Astrocyte (in vitro differentiated cells and primary cell): ENCODE data around the gene MRAP. TPM values are rescaled to one million over a fixed set of nuclear protein-coding genes. Genes with fewer than 3 reads are reported as not detected.

Source experiments
- DNase-seq: peaks from one replicate; pipeline ENCODE4 v3.0.0-alpha.2; 2010; ENCODE audit warnings: low read depth
- FAIRE-seq: peaks from 2 replicates; lab custom pipeline; 2011; peaks lifted over from hg19 to GRCh38; lab: Jason Lieb, UNC
- H2AFZ ChIP-seq: 2 replicates; pipeline ENCODE4 v1.6.0; 2012; ENCODE audit warnings: low read depth, low read length, inconsistent platforms
- H3K27ac ChIP-seq: 2 replicates; pipeline ENCODE4 v1.5.1; 2011; ENCODE audit warnings: low read depth, low read length, inconsistent platforms
- H3K27me3 ChIP-seq: 2 replicates; pipeline ENCODE4 v1.6.0; 2011; ENCODE audit warnings: low read length, inconsistent platforms; ENCODE audit not compliant: insufficient read depth
- H3K36me3 ChIP-seq: 2 replicates; pipeline ENCODE4 v1.5.1; 2011; ENCODE audit warnings: low read length, inconsistent platforms; ENCODE audit not compliant: insufficient read depth
- H3K4me1 ChIP-seq: 2 replicates; pipeline ENCODE4 v1.5.1; 2011; ENCODE audit warnings: low read length, inconsistent platforms; ENCODE audit not compliant: insufficient read depth
- H3K4me2 ChIP-seq: 2 replicates; pipeline ENCODE4 v1.6.0; 2012; ENCODE audit warnings: low read length, inconsistent platforms
- H3K4me3 ChIP-seq: 2 replicates; pipeline ENCODE4 v1.5.1; 2011; ENCODE audit warnings: low read depth, mild to moderate bottlenecking, low read length, inconsistent platforms; ENCODE audit not compliant: insufficient read depth
- H3K79me2 ChIP-seq: 2 replicates; pipeline ENCODE4 v1.6.0; 2012; ENCODE audit warnings: mild to moderate bottlenecking, low read length, inconsistent platforms; ENCODE audit not compliant: insufficient read depth
- H3K9ac ChIP-seq: 2 replicates; pipeline ENCODE4 v1.6.0; 2012; ENCODE audit warnings: mild to moderate bottlenecking, low read length, inconsistent platforms
- H3K9me3 ChIP-seq: 2 replicates; pipeline ENCODE4 v1.5.1; 2012; ENCODE audit warnings: low read depth, mild to moderate bottlenecking, low read length, inconsistent platforms; ENCODE audit not compliant: insufficient read depth
- H4K20me1 ChIP-seq: 2 replicates; pipeline ENCODE4 v1.6.0; 2012; ENCODE audit warnings: low read length, inconsistent platforms; ENCODE audit not compliant: insufficient read depth
- H3K27ac Mint-ChIP-seq: one replicate; pipeline ENCODE4 v1.8.0; 2021; ENCODE audit warnings: mild to moderate bottlenecking, mixed read lengths; ENCODE audit not compliant: unreplicated experiment
- H3K27me3 Mint-ChIP-seq: one replicate; pipeline ENCODE4 v1.8.0; 2021; ENCODE audit warnings: low read depth, mixed read lengths; ENCODE audit not compliant: unreplicated experiment
- H3K36me3 Mint-ChIP-seq: one replicate; pipeline ENCODE4 v1.8.0; 2021; ENCODE audit warnings: low read depth, mixed read lengths; ENCODE audit not compliant: unreplicated experiment
- H3K4me1 Mint-ChIP-seq: one replicate; pipeline ENCODE4 v1.8.0; 2021; ENCODE audit warnings: low read depth, mixed read lengths; ENCODE audit not compliant: unreplicated experiment
- H3K4me3 Mint-ChIP-seq: one replicate; pipeline ENCODE4 v1.8.0; 2021; ENCODE audit warnings: mild to moderate bottlenecking, moderate library complexity, mixed read lengths; ENCODE audit not compliant: unreplicated experiment
- H3K9me3 Mint-ChIP-seq: one replicate; pipeline ENCODE4 v1.8.0; 2021; ENCODE audit warnings: mild to moderate bottlenecking, mixed read lengths; ENCODE audit not compliant: unreplicated experiment
- CTCF ChIP-seq: IDR thresholded peaks from 2 replicates; pipeline ENCODE4 v1.5.1; 2011; ENCODE audit warnings: low read depth, mild to moderate bottlenecking, inconsistent platforms, low read length, moderate library complexity; ENCODE audit not compliant: insufficient read depth
- EZH2 ChIP-seq: IDR thresholded peaks from 2 replicates; pipeline ENCODE4 v1.6.1; 2012; ENCODE audit warnings: mild to moderate bottlenecking, low read length, inconsistent platforms; ENCODE audit not compliant: insufficient read depth
- total RNA-seq: library from RNA; stranded (reverse); gene quantifications from 2 replicates; pipeline ENCODE4 v1.2.1, GENCODE V29; 2021

MRAP gene
- total RNA-seq, 1 donor from 2014 or later: not detected

- H3K4me2 ChIP-seq: peak overlapping the region; percentile 53
- no peaks in the 10 kb centered on the region for H3K27me3 ChIP-seq
- H3K9me3 ChIP-seq: no peaks in the 10 kb centered on the region
- peaks cover 25% of the 10 kb centered on the region for H3K4me1 ChIP-seq
- no peaks in the 10 kb centered on the region for H3K9me3 Mint-ChIP-seq
- FAIRE-seq (no peak), DNase-seq (peak; percentile 57)
- H3K4me1 Mint-ChIP-seq: peaks cover 35% of the 10 kb centered on the region
- peak overlapping the region; percentile 22 for H3K9ac ChIP-seq
- H3K4me3 ChIP-seq: no peak overlapping the region
- peaks cover 28% of the 10 kb centered on the region for H3K36me3 Mint-ChIP-seq
- H3K79me2 ChIP-seq: no peaks in the 10 kb centered on the region
- no peak overlapping the region for H2AFZ ChIP-seq
- peak overlapping the region; percentile 37 for H3K4me3 Mint-ChIP-seq
- peaks cover 28% of the 10 kb centered on the region for H4K20me1 ChIP-seq
- TF ChIP-seq CTCF: no peak
- TF ChIP-seq EZH2: no peak
- no peaks in the 10 kb centered on the region for H3K27me3 Mint-ChIP-seq
- H3K27ac ChIP-seq: peak overlapping the region; percentile 40
- H3K36me3 ChIP-seq: peaks cover 42% of the 10 kb centered on the region
- peak overlapping the region; percentile 6 for H3K27ac Mint-ChIP-seq
Observed at GRCh38 chr21:32335601-32336575, 37.2 kb downstream of the MRAP start.

GRCh38 chr21:32336711-32337110 lies 38.1 kb downstream of the MRAP start:
- no peaks in the 10 kb centered on the region for H3K9me3 ChIP-seq
- no peak overlapping the region for H3K4me3 ChIP-seq
- no peaks in the 10 kb centered on the region for H3K9me3 Mint-ChIP-seq
- peaks cover 24% of the 10 kb centered on the region for H3K36me3 Mint-ChIP-seq
- no peak overlapping the region for H3K4me3 Mint-ChIP-seq
- H3K4me1 Mint-ChIP-seq: peaks cover 35% of the 10 kb centered on the region
- H3K27ac Mint-ChIP-seq: peak overlapping the region; percentile 16
- peak; percentile 26 for FAIRE-seq
- no peaks in the 10 kb centered on the region for H3K79me2 ChIP-seq
- no peaks in the 10 kb centered on the region for H3K27me3 ChIP-seq
- TF ChIP-seq EZH2 (no peak), CTCF (no peak)
- H3K9ac ChIP-seq: peak overlapping the region; percentile 22
- H3K27ac ChIP-seq: peak overlapping the region; percentile 14
- H4K20me1 ChIP-seq: peaks cover 28% of the 10 kb centered on the region
- peaks cover 41% of the 10 kb centered on the region for H3K36me3 ChIP-seq
- H3K4me2 ChIP-seq: no peak overlapping the region
- no peaks in the 10 kb centered on the region for H3K27me3 Mint-ChIP-seq
- H2AFZ ChIP-seq: no peak overlapping the region
- peak; percentile 49 for DNase-seq
- peaks cover 25% of the 10 kb centered on the region for H3K4me1 ChIP-seq

- no peak for FAIRE-seq
Observed at GRCh38 chr21:32337206-32337605, 38.6 kb downstream of the MRAP start.

More at GRCh38 chr21:32337206-32337605, 38.6 kb downstream of the MRAP start:
- Histone ChIP-seq H3K9ac (peak overlapping the region; percentile 22), H4K20me1 (peaks cover 28% of the 10 kb centered on the region), H3K4me1 (peaks cover 25% of the 10 kb centered on the region), H3K4me2 (no peak overlapping the region), H3K27me3 (no peaks in the 10 kb centered on the region), H2AFZ (no peak overlapping the region), H3K4me3 (no peak overlapping the region), H3K27ac (peak overlapping the region; percentile 14), H3K79me2 (no peaks in the 10 kb centered on the region), H3K36me3 (peaks cover 42% of the 10 kb centered on the region), H3K9me3 (no peaks in the 10 kb centered on the region)
- TF ChIP-seq EZH2: no peak
- no peak for TF ChIP-seq CTCF
- Mint-ChIP-seq H3K4me3 (no peak overlapping the region), H3K9me3 (no peaks in the 10 kb centered on the region), H3K27ac (peak overlapping the region; percentile 16), H3K36me3 (peaks cover 22% of the 10 kb centered on the region), H3K27me3 (no peaks in the 10 kb centered on the region), H3K4me1 (peaks cover 35% of the 10 kb centered on the region)
- DNase-seq: no peak
